Stimulated activated CD8-positive, alpha-beta memory T cell treated with anti-CD3 and anti-CD28 coated beads, Interleukin-7, amount 100 ng/mL, for 4 hours (primary cell): ENCODE data around the gene GMCL1.
"Not testable (repeated sequence)": the region's sequence is repeated elsewhere in the genome, so short reads cannot be mapped to it uniquely, and the experiment has no call there.

Source experiments
- DNase-seq, 2 donors: peaks; one replicate each; pipeline ENCODE4 v3.0.0-alpha.2; 2020; ENCODE audit warnings: low read depth in 2 of 2

Gene GMCL1

GRCh38 chr2:69807821-69808540, 21.5 kb upstream of the GMCL1 start:
- DNase-seq: no peak

GRCh38 chr2:69810550-69810949, 18.9 kb upstream of the GMCL1 start:
- DNase-seq: no peak

GRCh38 chr2:69811018-69811417, 18.4 kb upstream of the GMCL1 start:
- no peak for DNase-seq

GRCh38 chr2:69811591-69811990, 17.9 kb upstream of the GMCL1 start:
- no peak for DNase-seq

GRCh38 chr2:69815717-69816116, 13.7 kb upstream of the GMCL1 start:
- no peak for DNase-seq

GRCh38 chr2:69816923-69817542, 12.4 kb upstream of the GMCL1 start:
- DNase-seq: peak; percentile 48 to 70

GRCh38 chr2:69817729-69818501, 11.5 kb upstream of the GMCL1 start:
- DNase-seq: no peak

GRCh38 chr2:69827796-69828540, 1.5 kb upstream of the GMCL1 start:
- no peak for DNase-seq

- no peak for DNase-seq
These were observed 563 bp upstream of the GMCL1 start for GRCh38 chr2:69828938-69829255.

GRCh38 chr2:69830045-69830905, 815 bp downstream of the GMCL1 start:
- peak; percentile 9 to 27 for DNase-seq

- not testable (repeated sequence) for DNase-seq
These were observed 1.4 kb downstream of the GMCL1 start for GRCh38 chr2:69830906-69831241.

- DNase-seq: no peak
These were observed 2.0 kb downstream of the GMCL1 start for GRCh38 chr2:69831354-69831905.

GRCh38 chr2:69833752-69834151, 4.3 kb downstream of the GMCL1 start:
- DNase-seq: no peak

GRCh38 chr2:69835666-69836065, 6.2 kb downstream of the GMCL1 start:
- DNase-seq: no peak

- no peak for DNase-seq
These were observed 6.9 kb downstream of the GMCL1 start for GRCh38 chr2:69836316-69836715.

GRCh38 chr2:69837533-69837932, 8.1 kb downstream of the GMCL1 start:
- no peak for DNase-seq

GRCh38 chr2:69843993-69844392, 14.5 kb downstream of the GMCL1 start:
- no peak for DNase-seq

- no peak for DNase-seq
These were observed 15.1 kb downstream of the GMCL1 start for GRCh38 chr2:69844560-69844959.

- no peak for DNase-seq
These were observed 17.0 kb downstream of the GMCL1 start for GRCh38 chr2:69846182-69847067.
